HG03097 (cell line): ENCODE measurements around the gene FDXR.

Experiments used
- ATAC-seq: cut with Tn5 transposase; IDR thresholded peaks from one replicate; pipeline ENCODE4 v1.9.1; 2021; ENCODE audit not compliant: unreplicated experiment, low FRiP score

FDXR gene

DNA sequence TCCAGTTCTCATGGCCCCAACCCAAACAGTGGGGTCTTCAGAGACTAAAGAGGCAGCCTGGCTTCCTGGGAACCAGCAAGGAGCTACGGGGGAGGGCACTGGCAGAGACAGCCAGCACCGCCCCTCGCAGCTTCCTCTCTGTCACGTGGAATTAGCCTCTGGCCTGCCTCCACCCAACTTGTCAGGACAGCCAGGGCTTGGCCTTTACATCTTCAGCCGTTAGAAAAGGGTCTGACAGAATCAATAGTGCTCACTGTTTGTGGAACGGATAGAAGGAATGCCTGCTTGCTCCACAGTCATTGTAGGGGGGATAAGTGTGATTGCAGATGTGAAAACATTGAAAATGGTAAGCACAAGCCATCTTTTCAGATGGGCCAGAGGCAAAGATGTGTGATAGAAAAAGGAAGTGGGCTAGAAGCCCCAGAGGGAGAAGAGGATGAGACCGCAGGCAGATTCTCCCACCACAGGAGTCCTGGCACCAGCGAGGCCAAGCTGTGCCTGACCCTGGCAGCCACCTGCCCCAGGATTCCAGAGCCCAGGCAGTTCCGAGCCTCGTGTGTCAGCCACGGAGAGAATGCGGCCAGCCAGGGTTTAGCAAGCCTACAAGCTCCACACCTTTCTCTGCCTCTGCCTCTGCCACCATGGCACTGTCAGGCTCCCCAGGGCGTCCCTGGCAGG lies 31.7 kb downstream of the FDXR start:
- ATAC-seq = no peak

DNA sequence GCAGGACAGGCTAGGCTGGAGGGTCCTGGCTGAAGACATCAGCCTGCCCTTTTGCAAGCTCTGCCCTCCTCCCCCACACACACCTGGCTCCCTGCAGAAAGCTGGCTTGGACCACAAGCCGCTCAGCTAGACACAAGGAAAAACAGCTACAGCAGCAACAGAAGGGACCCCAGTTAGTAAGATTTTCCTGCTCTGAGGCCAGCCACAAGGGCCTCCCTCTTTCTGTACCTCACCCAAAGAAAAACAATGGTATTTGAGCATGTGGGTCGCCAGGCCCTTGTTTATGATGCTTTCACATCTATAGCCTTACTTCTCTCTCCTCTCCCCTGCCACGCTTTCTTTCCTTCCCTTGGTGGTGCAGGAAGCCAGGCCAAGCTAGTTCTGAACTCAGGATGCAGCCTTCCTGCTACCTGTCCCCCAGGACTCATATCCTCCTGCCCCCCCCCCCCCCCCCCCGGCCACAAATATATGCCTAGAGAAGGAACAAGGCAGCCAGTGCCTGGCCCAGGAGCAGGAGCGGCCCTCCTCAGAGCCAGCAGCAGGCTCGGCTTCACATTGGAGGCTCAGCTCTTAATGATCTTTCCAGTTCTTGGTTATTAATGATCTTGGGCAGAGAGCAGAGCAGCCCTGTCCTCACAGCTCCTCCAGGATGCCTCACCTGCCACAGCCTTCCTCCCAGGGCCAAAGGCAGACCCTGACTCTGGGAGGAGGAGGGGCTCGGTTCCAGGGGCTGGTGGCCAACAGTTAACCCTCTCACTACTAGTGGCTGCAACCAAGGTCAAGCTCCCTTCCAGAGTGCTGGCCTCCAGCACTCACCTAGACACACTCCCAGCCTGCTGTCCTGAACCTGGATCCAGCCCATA lies 32.6 kb downstream of the FDXR start:
- ATAC-seq = no peak

DNA sequence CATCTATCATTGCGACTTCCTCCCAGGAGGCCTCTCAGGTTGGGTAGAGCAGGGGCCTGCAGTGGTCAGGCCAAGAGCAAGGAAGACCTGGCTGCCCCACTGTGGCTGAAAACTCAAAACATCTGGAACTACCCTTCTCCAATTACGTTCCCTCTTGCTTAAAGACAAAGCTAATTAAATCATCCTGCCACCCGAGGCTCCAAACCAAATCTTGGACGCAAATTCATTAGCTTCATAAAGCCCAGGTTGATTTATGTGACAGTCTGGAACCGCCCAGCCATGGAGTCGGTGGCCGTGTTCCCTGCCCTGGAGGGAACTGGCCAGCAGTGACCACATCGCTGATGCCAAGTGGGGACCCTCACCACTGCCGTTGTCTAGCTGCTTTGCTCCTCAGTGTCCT lies 34.5 kb downstream of the FDXR start:
- ATAC-seq = no peak

DNA sequence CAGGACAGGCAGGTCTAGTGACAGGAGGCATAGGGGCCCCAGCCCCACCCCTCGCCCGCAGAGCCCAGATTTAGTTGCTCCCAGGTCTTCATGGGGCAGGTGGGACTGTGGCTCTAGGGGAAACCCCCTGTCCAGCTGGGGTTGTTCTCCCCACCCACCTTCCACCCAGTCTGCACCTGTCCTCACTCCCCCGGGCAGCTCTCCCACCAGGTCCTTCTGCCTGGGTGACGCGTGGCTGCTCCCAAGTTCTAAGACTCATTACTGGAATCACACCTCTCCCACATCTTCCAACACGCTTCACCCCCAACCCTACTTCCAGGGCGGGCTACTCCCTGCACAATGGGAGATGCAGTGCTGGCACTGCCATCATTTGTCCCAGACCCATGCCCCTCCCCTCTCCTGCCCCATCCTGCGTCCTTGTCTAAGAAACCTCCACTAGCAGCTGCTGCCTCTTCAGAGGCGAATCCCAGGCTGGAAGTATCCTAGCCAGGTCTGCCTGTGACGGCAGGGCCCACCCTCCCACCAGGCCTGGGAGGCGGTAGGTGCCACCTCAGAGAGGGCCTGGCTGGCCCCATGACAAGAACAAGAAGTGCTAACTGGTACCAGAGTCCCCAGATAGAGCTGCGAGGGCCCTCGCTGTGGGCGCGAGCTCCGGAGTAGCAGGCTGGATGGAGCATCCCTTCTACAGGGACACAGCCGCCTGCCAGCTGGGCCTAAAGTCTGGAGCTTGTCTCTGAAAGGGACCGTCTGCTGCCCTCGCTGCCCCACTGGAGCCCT lies 35.9 kb downstream of the FDXR start:
- ATAC-seq = no peak

DNA sequence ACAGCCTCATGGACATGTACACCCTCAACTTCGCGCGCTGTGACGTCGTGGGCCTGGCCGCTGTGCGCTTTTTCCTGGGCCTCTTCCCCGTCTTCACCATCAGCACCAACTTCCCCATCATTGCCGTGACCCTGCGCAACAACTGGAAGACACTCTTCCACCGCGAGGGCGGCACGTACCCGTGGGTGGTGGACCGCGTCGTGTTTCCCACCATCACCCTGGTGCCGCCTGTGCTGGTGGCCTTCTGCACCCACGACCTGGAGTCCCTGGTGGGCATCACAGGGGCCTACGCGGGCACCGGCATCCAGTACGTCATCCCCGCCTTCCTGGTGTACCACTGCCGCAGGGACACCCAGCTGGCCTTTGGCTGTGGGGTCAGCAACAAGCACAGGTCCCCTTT lies 36.6 kb downstream of the FDXR start:
- no peak for ATAC-seq

DNA sequence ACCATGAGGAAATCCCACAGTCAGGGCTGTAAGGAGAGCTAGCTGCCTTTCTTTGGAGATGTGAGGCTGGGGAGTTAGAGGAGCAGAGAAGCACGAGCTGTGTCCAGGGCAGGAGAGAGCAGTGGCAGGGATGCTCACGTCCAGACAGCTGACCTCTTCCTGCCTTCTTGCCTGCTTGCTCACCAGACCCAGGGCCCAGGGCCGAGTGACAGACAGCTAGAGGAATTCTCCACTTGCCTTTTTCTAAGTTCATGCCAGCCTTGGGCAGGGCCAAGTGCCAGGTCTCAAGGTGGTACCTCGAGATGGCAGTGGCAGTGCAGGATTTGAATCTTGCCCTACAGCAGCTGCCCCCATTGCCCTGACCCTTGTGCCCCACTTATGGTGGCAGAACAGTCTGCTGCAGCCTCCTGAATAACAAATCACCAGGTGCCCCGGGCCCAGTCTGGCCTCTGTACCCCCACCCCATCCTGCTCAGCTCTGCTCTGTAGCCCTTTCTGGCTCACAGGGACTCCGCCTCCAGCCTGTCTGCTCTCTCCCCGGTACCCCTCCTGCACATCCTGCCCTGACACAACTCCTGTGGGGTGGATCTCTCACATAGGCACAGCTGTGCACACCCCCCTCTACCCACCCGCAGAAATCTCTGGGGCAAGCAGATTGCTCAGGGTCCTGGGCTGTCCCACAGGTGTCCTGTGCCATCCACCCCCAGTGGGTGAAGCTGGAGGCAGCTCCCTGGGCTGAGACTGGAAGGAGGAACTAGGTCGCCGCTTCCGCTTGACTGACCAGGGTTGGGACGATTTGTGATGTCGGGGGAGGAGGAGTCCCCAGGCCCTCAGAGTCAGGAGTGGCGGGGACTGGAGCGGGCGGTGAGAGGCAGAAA lies 39.1 kb downstream of the FDXR start:
- ATAC-seq = no peak

DNA sequence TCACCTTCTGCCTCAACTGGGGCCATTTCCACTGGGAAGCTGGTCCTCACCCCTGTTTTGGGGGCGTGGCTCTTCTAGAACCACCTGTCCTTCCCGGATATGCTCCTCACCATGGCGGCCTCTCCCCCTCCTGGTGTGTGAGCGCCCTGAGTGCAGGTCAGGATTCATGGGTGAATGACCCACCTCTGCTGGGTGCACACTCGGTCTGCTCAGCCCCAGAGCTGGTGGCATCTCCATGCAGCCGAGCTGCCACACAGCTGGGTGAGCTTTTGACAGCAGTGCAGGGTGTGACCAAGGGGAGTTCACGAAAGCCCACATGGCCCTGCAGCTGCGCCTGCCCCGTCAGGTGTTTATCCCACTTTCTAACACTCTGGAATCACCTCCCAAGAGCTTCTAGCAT lies 40.4 kb downstream of the FDXR start:
- ATAC-seq = no peak

DNA sequence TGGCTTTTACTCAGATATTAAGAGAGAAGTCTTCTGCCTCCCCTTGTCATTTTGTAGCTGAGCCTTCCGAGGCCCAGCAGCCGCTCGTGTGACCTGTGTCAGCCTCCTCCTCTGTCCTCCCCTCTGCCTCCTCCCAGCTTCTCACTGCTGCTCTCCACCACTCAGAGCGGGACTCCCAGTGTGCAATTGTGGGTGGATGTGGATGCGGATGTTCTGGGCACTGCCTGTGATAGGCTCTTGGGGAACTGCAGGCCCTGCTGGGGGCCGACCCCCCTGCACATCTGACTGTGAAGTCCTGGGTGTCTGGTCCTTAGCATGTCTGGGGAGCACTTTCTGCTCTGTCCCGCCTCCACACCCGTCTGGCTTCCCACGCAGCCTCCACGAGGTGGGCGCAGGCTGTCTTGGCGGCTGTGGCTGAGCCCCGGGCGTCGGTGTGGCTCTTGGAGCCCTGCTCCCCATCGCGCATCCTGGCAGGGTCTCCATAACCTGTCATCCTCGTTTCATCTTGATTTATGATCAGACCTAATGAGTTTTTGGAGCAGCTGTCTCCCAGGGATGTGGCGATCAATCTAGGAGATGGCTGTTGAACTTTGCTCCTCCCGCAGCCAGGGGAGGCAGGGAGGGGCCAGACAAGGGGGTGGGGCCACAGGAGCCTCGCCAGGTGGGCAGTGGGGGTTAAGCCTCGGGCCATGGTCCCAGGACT lies 41.2 kb downstream of the FDXR start:
- ATAC-seq = no peak

DNA sequence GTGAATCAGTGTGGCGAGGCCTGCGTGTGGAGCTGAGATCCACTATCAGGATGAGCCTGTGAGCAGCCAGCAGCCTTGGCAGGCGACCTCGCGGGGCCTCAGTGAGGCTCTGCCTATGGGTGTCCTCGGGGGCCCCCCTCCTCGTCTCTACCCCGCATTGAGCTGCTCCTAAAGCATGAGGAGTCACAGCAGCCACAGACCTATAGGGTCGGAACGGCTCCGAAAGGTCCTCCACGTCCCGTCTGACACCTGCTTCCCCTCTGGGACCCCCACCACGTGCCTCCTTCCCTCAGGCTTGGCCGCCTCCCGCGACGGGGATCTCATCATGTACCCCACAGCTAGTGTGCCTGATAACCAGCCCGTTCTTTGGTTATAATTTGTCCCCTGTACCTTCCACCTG lies 41.9 kb downstream of the FDXR start:
- no peak for ATAC-seq

DNA sequence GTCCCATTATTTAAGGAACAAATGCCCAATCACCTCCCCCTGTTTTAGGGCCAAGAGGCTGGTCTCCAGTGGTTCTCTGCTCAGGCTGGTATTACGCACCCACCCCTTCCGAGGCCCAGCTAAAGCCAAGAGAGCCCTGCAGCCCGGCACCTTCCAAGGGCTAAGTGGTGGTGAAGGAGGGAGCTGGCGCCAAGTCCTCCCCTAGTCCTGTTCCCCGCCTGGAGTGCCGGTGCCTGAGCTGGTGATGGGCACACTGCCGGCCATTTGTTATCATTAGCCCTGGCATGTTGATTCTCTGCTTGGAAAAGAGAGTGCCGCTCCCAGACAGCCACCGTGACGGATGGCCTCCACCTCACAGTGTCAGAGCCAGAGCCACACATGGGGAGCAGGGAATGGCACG lies 45.0 kb downstream of the FDXR start:
- no peak for ATAC-seq

DNA sequence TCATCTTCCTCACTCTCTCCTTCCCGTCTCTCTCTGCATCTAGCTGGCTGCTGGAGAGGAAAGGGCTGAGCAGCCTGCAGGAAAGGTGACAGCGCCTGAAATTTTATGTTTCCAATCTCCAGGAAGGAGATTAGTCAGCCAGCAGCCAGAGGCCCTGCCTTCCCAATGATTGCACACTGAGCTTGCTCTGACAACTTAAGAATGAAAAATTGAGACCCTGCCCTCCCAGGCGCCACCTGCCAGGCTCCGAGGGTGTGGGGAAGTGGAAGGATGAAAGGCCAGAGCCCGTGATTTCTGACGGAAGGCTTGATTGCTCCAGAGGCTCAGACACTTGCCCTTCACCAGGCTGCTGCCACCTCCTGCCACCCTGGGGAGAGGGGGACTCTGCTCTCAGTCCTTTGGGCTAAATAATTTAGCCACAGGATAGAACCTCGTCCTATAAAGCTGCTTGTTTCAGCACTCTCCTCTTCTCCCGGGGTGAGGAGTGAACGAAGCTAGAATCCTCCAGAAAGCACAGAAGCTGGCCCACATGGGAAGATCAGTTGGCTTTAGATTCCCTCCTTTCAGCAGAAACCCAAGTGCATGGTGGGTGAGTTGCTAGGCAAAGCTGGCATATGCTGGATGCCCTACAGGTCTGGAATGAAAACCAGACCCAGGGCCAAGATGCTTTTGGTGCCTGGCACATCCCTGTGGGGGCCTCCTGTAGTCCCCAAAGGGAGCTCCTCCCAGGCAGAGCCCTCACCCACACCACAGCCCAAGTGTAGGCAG lies 46.7 kb downstream of the FDXR start:
- no peak for ATAC-seq

DNA sequence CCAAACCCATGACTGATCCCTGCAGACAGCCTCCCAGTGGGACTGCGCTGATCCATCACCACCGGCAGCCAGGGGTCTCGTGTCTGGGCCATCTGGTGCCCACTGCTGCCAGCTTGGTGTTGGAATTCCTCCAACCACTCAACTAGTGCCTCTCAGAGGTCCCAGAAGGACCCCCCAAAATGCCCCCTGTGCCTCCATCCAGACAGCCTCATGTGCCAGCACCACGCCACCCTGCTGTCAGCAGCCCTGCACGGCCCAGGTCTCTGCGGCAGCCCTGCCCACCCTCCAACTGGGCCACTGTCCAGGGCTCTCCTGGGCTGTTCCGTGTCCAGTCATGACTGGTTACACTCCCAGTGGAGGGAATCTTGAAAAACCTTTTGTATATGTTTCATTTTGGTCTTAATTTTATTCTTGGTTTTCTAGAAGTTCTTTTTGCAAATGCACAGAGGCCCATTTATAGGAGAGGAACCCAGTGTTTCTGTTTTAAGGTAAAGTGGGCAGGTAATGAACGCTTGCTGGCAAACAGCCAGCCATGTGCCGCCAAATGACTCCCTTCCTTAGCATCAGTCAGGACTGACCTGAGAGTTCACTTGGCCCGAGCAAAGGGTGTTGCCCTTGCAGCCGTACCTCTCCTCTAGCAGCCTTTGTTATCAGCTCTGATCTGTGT lies 47.7 kb downstream of the FDXR start:
- ATAC-seq = no peak

DNA sequence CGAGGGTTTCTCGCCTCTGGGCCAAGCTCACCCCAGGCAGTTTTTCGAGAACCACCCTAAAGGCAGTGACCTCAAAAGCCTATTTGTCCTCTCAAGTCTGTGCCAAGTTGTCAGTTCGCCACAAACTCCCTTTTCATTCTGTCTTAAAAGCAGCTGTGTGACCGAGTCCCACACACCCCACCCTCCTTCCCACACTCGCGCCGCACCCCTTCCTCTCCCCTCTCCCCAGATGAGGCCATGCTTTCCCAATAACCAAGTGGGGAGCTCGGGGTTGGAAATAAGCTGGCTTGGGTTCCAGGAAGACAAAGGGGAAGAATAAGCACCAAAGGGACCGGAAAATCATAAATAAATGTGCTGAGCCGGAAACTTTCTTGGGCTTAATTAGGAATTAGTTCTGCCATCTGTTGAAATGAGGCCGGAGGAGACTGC lies 49.8 kb downstream of the FDXR start:
- no peak for ATAC-seq

DNA sequence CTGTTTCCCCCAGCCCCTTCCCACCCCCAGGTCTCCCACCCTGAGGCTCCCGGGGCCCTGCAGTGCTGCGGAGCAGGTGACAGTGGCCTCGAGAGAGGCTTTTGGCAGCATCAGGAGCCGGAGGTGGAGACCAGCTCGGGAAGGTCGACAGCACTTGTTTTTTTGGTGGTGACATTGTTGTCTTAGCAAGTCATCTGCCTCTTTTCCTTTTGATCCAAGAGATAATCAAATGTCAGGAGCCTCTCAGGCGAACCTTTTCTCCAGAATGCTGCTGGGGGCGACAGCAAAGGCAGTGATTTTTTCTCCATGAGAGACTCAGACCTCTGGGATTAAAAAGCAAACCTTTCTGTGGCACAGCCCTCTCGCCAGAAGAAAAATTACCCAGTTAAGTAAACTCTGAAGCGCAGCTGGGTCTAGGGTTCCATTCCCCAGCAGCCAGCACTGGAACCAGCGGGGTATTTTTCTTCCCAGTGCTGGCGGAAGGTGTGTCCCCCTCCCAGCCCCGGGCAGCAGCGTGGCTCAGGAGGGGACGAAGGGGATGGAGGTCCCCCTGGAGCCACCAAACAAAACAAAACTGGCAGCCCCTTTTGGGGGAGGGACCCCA lies 50.4 kb downstream of the FDXR start:
- no peak for ATAC-seq

DNA sequence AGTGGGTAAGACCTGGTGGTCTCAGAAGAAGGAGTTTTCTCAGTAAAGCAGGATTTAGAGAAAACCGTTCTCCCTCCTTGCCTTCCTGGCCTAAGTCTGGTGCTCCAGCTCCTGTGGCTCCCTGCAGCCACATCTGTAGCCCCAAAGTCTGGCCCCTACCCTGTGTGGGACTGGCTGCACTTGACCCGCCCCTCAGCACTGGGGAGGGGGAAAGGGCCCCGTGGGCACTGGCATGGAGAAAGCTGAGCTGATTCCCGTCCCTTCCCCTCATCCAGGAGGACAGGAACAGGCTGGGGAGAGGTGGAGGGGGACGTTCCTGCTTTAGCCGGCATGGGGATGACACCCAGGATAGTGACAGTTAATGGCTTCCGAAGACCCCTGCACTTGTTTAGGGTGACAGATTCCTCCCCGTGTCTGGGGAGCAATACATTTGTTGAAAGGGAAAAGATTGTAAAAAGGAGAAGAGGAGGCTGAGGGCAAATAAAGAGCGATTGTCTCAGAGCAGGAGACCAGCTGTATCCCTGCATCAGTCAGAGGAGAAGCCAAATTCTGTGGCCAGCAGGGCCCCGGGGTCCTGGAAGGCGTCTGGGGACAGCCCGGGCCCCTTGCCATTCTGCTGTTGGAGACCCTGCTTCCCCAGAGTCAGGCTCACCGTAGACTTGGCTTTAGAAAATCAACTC lies 51.0 kb downstream of the FDXR start:
- no peak for ATAC-seq

DNA sequence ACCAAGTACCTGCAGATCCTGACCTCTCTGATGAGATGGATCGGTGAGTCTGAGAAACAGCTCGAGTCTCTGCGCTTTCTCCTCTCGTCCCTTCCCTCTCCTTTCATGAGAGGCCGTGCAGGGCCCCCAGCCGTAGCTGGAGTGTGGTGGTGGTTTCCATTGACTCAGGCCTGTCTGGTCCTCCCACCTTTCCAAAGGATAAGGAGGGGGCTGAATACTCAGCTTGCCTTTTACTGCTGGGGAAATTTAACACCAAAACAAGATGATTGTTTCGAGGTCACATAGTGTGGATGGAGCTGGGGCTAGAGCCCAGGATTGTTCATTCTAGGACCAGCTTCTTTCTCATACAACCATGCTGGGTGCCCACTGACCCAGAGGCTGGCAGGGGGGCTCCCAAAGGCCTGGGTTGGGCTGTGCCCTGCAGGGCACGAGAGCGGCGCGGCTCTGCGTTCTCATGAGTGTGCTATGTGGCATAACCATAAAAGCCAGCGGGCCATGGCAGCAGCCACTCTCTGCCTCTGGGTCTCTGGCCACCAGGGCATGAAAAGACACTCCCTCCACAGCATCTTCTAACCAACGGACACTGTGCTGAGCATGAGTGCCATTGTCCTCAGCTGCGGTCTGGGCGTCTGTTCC lies 52.9 kb downstream of the FDXR start:
- ATAC-seq = no peak

DNA sequence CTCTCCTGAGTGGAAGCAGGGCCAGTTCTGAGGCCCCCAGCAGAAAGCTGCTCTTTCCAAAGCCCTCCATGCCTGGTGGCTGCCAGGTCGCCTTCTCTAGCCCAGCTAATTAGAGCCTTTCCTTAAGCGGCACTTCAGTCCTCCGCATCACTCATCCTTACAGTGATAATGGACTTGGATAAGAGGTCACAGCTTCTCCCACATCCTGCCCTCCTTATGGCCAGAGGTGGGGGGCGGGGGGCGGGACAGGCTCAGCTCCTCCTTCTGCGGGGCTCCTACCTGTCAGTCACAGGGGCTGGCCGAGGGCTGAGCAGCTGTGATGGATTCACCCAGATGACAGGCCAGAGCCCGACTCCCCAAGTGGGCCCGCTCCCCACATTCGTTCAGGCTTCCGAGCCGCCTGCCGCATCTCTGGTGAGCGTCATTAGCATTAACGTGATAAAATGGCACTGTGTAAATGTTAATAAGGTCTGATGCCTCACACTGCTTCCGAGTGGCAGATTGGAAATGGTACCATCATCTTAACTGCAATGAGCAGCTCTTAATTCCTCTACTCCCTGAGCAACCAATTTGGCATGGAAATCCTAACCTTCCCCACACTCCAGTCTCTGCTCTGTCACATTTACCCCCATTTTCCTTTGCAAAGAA lies 54.4 kb downstream of the FDXR start:
- ATAC-seq = no peak
